ENCODE measurements around the gene DOCK10. TPM values are rescaled to one million over a fixed set of nuclear protein-coding genes. Genes with fewer than 3 reads are reported as not detected.

Gene DOCK10
- total and polyA plus RNA-seq, 2 donors (not counting 3 experiments of a cell fraction or from before 2014, with no cell fraction given), result 5.8 to 23.0 TPM

DNA sequence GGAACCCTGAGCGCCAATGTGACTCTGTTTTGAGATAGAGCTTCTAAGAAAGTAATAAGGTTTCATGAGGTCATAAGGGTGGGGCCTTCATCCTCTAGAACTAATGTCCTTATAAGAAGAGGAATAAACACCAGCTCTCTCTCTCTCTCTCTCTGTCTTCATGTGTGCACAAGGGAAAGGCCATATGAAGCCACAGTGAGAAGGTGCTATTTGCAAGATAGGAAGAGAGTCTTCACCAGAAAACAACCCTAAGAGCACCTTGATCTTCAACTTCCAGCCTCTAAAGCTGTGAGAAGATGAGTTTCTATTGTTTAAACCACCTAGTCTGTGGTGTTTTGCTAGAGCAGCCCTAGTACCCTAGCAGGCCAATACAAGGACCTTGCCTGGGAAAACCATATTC is 55.8 kb downstream of the DOCK10 start:
- no peaks in the 10 kb centered on the region for H3K9me1 ChIP-seq (replicated peaks; ENCODE audit: control insufficient read depth, extremely low read depth, insufficient read depth, low read length)
- H3K9ac ChIP-seq (replicated peaks; ENCODE audit: extremely low read depth, insufficient read depth, low read length), result no peak overlapping the region
- H3K27ac ChIP-seq (ENCODE audit: insufficient read depth, low read depth, low read length), result no peak overlapping the region
- H3K36me3 ChIP-seq (ENCODE audit: control insufficient read depth in 2 of 2, extremely low read depth in 1 of 2, insufficient read depth in 2 of 2, low read length in 2 of 2), result no peaks in the 10 kb centered on the region
- dilution Hi-C loops (cut with MboI; ENCODE audit: extremely low pct_ligation_motif_present, low sequenced_read_pairs), result no loop called here
- POLR2A ChIA-PET, result no interaction called here
- no TSS peak for BruUV-seq (replicated peaks)
- H4K20me1 ChIP-seq (replicated peaks; ENCODE audit: control insufficient read depth, extremely low read depth, insufficient read depth, low read length), result no peaks in the 10 kb centered on the region
- H3K4me3 ChIP-seq (replicated peaks in 1 of 3; ENCODE audit: insufficient read depth in 1 of 3, low read depth in 1 of 3, low read length in 3 of 3), result no peak overlapping the region
- no peak overlapping the region for H3K4me2 ChIP-seq (ENCODE audit: insufficient read depth, low read length)
- H3K9me3 ChIP-seq (replicated peaks; ENCODE audit: control insufficient read depth, insufficient read depth, low read length), result no peaks in the 10 kb centered on the region
- CTCF ChIA-PET, result no interaction called here
- intact Hi-C loops (cut with micrococcal nuclease), result no loop called here
- H3K4me1 ChIP-seq (ENCODE audit: control insufficient read depth, extremely low read depth, insufficient read depth, low read length), result no peaks in the 10 kb centered on the region
- H2AFZ ChIP-seq (ENCODE audit: low read depth, low read length), result no peak overlapping the region
- no peaks in the 10 kb centered on the region for H3K27me3 ChIP-seq (ENCODE audit: control insufficient read depth in 2 of 2, insufficient read depth in 2 of 2, low read length in 2 of 2)
- DNase-seq (ENCODE audit: low read depth, low spot score) (no peak), FAIRE-seq (no peak)
- TF ChIP-seq EZH2 (IDR thresholded peaks at IDR 0.05; ENCODE audit: borderline replicate concordance, low read depth, low read length, severe bottlenecking), result no peak
- H3K79me2 ChIP-seq (ENCODE audit: control insufficient read depth, insufficient read depth, low read length), result no peaks in the 10 kb centered on the region

DNA sequence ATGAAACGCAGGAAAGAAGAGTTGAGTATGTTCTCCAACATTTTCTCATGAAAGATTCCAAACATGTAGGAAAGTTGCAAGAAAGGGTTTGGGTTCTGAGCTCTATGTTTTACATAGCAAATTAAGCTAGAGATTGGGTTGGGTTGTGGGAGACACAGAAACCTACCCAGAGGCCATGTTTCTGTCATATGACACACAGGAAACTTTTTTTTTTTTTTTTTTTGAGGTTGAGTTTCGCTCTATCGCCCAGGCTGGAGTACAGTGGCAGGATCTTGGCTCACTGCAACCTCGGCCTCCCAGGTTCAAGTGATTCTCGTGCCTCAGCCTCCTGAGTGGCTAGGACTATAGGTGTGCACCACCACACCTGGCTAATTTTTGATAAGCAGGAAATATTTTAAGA is 57.6 kb downstream of the DOCK10 start:
- FAIRE-seq (no peak), DNase-seq (ENCODE audit: low read depth, low spot score) (no peak)
- Histone ChIP-seq H3K4me2 (ENCODE audit: insufficient read depth, low read length) (no peak overlapping the region), H3K4me3 (replicated peaks in 1 of 3; ENCODE audit: insufficient read depth in 1 of 3, low read depth in 1 of 3, low read length in 3 of 3) (no peak overlapping the region), H3K4me1 (ENCODE audit: control insufficient read depth, extremely low read depth, insufficient read depth, low read length) (no peaks in the 10 kb centered on the region), H3K79me2 (ENCODE audit: control insufficient read depth, insufficient read depth, low read length) (no peaks in the 10 kb centered on the region), H2AFZ (ENCODE audit: low read depth, low read length) (no peak overlapping the region), H3K9me3 (replicated peaks; ENCODE audit: control insufficient read depth, insufficient read depth, low read length) (no peaks in the 10 kb centered on the region), H3K36me3 (ENCODE audit: control insufficient read depth in 2 of 2, extremely low read depth in 1 of 2, insufficient read depth in 2 of 2, low read length in 2 of 2) (no peaks in the 10 kb centered on the region), H3K9me1 (replicated peaks; ENCODE audit: control insufficient read depth, extremely low read depth, insufficient read depth, low read length) (no peaks in the 10 kb centered on the region), H3K27ac (ENCODE audit: insufficient read depth, low read depth, low read length) (no peak overlapping the region), H3K27me3 (ENCODE audit: control insufficient read depth in 2 of 2, insufficient read depth in 2 of 2, low read length in 2 of 2) (no peaks in the 10 kb centered on the region), H4K20me1 (replicated peaks; ENCODE audit: control insufficient read depth, extremely low read depth, insufficient read depth, low read length) (no peaks in the 10 kb centered on the region), H3K9ac (replicated peaks; ENCODE audit: extremely low read depth, insufficient read depth, low read length) (no peak overlapping the region)
- TF ChIP-seq MYC (IDR thresholded peaks at IDR 0.05; ENCODE audit: low read depth, low read length), result no peak
- TF ChIP-seq POLR2AphosphoS5 (IDR thresholded peaks at IDR 0.05; ENCODE audit: insufficient read depth, low read depth, low read length), result no peak
- no peak for TF ChIP-seq EZH2 (IDR thresholded peaks at IDR 0.05; ENCODE audit: borderline replicate concordance, low read depth, low read length, severe bottlenecking)
- no peak for TF ChIP-seq GATA2 (IDR thresholded peaks at IDR 0.05; ENCODE audit: insufficient read depth, insufficient read length, low read depth, low read length)
- TF ChIP-seq, protein P1, sequence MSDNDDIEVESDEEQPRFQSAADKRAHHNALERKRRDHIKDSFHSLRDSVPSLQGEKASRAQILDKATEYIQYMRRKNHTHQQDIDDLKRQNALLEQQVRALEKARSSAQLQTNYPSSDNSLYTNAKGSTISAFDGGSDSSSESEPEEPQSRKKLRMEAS (IDR thresholded peaks at IDR 0.05; ENCODE audit: insufficient read depth, insufficient read length), result no peak
- TF ChIP-seq, protein P2, sequence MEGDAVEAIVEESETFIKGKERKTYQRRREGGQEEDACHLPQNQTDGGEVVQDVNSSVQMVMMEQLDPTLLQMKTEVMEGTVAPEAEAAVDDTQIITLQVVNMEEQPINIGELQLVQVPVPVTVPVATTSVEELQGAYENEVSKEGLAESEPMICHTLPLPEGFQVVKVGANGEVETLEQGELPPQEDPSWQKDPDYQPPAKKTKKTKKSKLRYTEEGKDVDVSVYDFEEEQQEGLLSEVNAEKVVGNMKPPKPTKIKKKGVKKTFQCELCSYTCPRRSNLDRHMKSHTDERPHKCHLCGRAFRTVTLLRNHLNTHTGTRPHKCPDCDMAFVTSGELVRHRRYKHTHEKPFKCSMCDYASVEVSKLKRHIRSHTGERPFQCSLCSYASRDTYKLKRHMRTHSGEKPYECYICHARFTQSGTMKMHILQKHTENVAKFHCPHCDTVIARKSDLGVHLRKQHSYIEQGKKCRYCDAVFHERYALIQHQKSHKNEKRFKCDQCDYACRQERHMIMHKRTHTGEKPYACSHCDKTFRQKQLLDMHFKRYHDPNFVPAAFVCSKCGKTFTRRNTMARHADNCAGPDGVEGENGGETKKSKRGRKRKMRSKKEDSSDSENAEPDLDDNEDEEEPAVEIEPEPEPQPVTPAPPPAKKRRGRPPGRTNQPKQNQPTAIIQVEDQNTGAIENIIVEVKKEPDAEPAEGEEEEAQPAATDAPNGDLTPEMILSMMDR (IDR thresholded peaks at IDR 0.05; ENCODE audit: extremely low read depth in 1 of 2, insufficient read depth in 1 of 2, low read depth in 1 of 2, low read length in 2 of 2), result no peak
- no peak for TF ChIP-seq POLR2A (IDR thresholded peaks at IDR 0.05; ENCODE audit: low read depth, low read length)
- no peak for TF ChIP-seq JUN (IDR thresholded peaks at IDR 0.05; ENCODE audit: borderline replicate concordance, insufficient read depth, insufficient read length, low read depth)
- TF ChIP-seq FOS (IDR thresholded peaks at IDR 0.05; ENCODE audit: borderline replicate concordance, insufficient read depth, low read length), result no peak
- intact Hi-C loops (cut with micrococcal nuclease) (no loop called here), dilution Hi-C loops (cut with MboI; ENCODE audit: extremely low pct_ligation_motif_present, low sequenced_read_pairs) (no loop called here)
- ChIA-PET POLR2A (interaction anchor here (0.6 kb wide), 1 partner anchor 835 kb away, joined by 3 read pairs; no protein-coding TSS in a partner anchor), CTCF (no interaction called here)
- no TSS peak for BruUV-seq (replicated peaks)
